Uterus (tissue), 4 donors: ENCODE data around the gene UBR4. TPM values are rescaled to one million over a fixed set of nuclear protein-coding genes. Genes with fewer than 3 reads are reported as not detected.

Experiments used
- DNase-seq, 2 donors: peaks; one replicate each; pipeline ENCODE4 v3.0.0-alpha.2; 2019 to 2020
- H3K27ac ChIP-seq, 2 donors: fragments of 200-600 bp; sonication (generic); 1 replicate in 1 of 2; 2 replicates in 1 of 2; pipeline ENCODE4 v1.5.1; 2016 to 2018
- H3K27me3 ChIP-seq, 2 donors: fragments of 200-600 bp; sonication (generic); one replicate each; pipeline ENCODE4 v1.5.1; 2018 to 2019; ENCODE audit warnings: control low read depth in 1 of 2
- H3K36me3 ChIP-seq, 2 donors: fragments of 200-600 bp; sonication (generic); one replicate each; pipeline ENCODE4 v1.5.1; 2019; ENCODE audit warnings: control low read depth in 1 of 2
- H3K4me1 ChIP-seq, 2 donors: fragments of 200-600 bp; sonication (generic); one replicate each; pipeline ENCODE4 v1.5.1; 2018 to 2019; ENCODE audit warnings: control low read depth in 1 of 2
- H3K4me3 ChIP-seq, 2 donors: fragments of 200-600 bp; sonication (generic); 1 replicate in 1 of 2; 2 replicates in 1 of 2; pipeline ENCODE4 v1.5.1; 2018 to 2019; ENCODE audit warnings: mild to moderate bottlenecking in 1 of 2
- H3K9me3 ChIP-seq, 2 donors: fragments of 200-600 bp; sonication (generic); one replicate each; pipeline ENCODE4 v1.5.1; 2019; ENCODE audit warnings: control low read depth in 1 of 2
- POLR2A ChIP-seq, 2 donors: fragments of 450-650 bp; IDR thresholded peaks; one replicate each; pipeline ENCODE4 v1.6.1; 2016; ENCODE audit warnings: antibody characterized with exemption in 2 of 2, mild to moderate bottlenecking in 1 of 2, moderate library complexity in 1 of 2
- intact Hi-C: fragments of 100-400 bp; cut with DNase I; formaldehyde crosslinking; loops from one replicate; pipeline ENCODE4 v1.15.1; 2023; ENCODE audit warnings: low total_unique reads
- total RNA-seq, 4 donors: library from RNA; depleted of rRNA in 3 of 4; stranded (reverse); fragments of >200 nt in 3 of 4; gene quantifications; one replicate each; pipeline versions ENCODE4 v1.1.0 to v1.2.4, GENCODE V29; 2014 to 2023
- TF ChIP-seq, protein P1 (sequence below), 4 experiments: fragments of 200-600 bp in 2 of 4; fragments of 450-650 bp in 2 of 4; sonication (generic) in 2 of 4; IDR thresholded peaks; one replicate each; pipeline ENCODE4 v1.5.1; 2016 to 2019; ENCODE audit warnings: antibody characterized with exemption in 4 of 4, mild to moderate bottlenecking in 2 of 4, moderate library complexity in 1 of 4
- donor health status: DM: yes; HTN: yes; CAD: no.

UBR4 gene
- total RNA-seq, 4 donors from 2014 or later = 50.0 to 161 (median 105) TPM

GRCh38 chr1:19138331-19138730 lies 71.7 kb downstream of the UBR4 start:
- intact Hi-C loops = no loop called here
- Histone ChIP-seq H3K36me3 (no peaks in the 10 kb centered on the region), H3K4me1 (no peaks in the 10 kb centered on the region), H3K27me3 (no peaks in the 10 kb centered on the region), H3K9me3 (peaks cover 0 to 4% of the 10 kb centered on the region in 2 donors), H3K27ac (no peak overlapping the region), H3K4me3 (no peak overlapping the region)
- no peak for DNase-seq
- no peak for TF ChIP-seq POLR2A (IDR thresholded peaks at IDR 0.05)
- TF ChIP-seq, protein P1, sequence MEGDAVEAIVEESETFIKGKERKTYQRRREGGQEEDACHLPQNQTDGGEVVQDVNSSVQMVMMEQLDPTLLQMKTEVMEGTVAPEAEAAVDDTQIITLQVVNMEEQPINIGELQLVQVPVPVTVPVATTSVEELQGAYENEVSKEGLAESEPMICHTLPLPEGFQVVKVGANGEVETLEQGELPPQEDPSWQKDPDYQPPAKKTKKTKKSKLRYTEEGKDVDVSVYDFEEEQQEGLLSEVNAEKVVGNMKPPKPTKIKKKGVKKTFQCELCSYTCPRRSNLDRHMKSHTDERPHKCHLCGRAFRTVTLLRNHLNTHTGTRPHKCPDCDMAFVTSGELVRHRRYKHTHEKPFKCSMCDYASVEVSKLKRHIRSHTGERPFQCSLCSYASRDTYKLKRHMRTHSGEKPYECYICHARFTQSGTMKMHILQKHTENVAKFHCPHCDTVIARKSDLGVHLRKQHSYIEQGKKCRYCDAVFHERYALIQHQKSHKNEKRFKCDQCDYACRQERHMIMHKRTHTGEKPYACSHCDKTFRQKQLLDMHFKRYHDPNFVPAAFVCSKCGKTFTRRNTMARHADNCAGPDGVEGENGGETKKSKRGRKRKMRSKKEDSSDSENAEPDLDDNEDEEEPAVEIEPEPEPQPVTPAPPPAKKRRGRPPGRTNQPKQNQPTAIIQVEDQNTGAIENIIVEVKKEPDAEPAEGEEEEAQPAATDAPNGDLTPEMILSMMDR (IDR thresholded peaks at IDR 0.05) = no peak

GRCh38 chr1:19137158-19137557 lies 72.9 kb downstream of the UBR4 start:
- no peaks in the 10 kb centered on the region for H3K27me3 ChIP-seq
- H3K9me3 ChIP-seq = peaks cover 0 to 8% of the 10 kb centered on the region in 2 donors
- H3K36me3 ChIP-seq = no peaks in the 10 kb centered on the region
- H3K4me3 ChIP-seq = no peak overlapping the region
- H3K27ac ChIP-seq = no peak overlapping the region
- no peak for DNase-seq
- no peak for TF ChIP-seq POLR2A (IDR thresholded peaks at IDR 0.05)
- TF ChIP-seq, protein P1 (IDR thresholded peaks at IDR 0.05) = no peak
- intact Hi-C loops = no loop called here
- H3K4me1 ChIP-seq = no peaks in the 10 kb centered on the region

DNA sequence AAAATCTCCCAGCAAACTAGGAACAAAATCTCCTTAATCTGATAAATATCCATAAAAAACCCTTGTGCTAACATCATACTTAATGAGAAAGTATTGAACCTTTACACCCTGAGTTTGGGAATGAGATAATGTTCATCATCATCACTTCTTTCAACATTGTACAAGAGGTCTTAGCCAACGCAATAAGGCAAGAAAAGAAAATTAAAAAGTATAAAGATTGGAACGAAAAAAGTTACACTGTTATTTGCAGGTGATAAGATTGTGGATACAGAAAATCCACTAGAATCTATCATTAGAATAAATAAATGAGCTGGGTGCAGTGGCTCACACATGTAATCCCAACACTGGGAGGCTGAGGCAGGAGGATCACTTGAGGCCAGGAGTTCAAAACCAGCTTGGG lies 76.7 kb downstream of the UBR4 start:
- H3K27ac ChIP-seq = no peak overlapping the region
- intact Hi-C loops = no loop called here
- H3K4me1 ChIP-seq = no peaks in the 10 kb centered on the region
- DNase-seq = no peak
- H3K27me3 ChIP-seq = no peaks in the 10 kb centered on the region
- H3K4me3 ChIP-seq = no peak overlapping the region
- no peaks in the 10 kb centered on the region for H3K36me3 ChIP-seq
- H3K9me3 ChIP-seq = peaks cover 0 to 8% of the 10 kb centered on the region in 2 donors
- no peak for TF ChIP-seq POLR2A (IDR thresholded peaks at IDR 0.05)
- TF ChIP-seq, protein P1 (IDR thresholded peaks at IDR 0.05) = no peak

DNA sequence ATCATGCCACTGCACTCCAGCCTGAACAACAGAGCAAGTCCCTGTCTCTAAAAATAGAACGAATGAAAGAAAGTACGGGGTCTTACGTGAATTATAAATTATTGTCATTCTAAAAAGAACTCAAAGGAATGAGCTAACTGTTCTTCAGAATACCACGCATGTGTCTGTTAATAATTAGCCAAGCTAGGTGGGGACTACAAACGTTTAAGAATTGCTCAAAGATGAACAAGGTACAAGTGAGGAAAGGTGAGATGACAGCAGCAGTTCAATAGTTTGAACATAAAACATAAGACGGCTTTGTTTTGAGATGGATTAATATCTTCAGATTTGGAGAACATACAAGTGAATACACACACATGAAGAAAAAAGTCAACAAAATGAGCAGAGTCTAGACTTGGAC lies 79.6 kb downstream of the UBR4 start:
- no peak overlapping the region for H3K27ac ChIP-seq
- peaks cover 0 to 8% of the 10 kb centered on the region in 2 donors for H3K9me3 ChIP-seq
- no peak for DNase-seq
- no peaks in the 10 kb centered on the region for H3K4me1 ChIP-seq
- TF ChIP-seq, protein P1 (IDR thresholded peaks at IDR 0.05) = no peak
- no peak for TF ChIP-seq POLR2A (IDR thresholded peaks at IDR 0.05)
- no peak overlapping the region for H3K4me3 ChIP-seq
- no peaks in the 10 kb centered on the region for H3K36me3 ChIP-seq
- H3K27me3 ChIP-seq = no peaks in the 10 kb centered on the region
- intact Hi-C loops = no loop called here

DNA sequence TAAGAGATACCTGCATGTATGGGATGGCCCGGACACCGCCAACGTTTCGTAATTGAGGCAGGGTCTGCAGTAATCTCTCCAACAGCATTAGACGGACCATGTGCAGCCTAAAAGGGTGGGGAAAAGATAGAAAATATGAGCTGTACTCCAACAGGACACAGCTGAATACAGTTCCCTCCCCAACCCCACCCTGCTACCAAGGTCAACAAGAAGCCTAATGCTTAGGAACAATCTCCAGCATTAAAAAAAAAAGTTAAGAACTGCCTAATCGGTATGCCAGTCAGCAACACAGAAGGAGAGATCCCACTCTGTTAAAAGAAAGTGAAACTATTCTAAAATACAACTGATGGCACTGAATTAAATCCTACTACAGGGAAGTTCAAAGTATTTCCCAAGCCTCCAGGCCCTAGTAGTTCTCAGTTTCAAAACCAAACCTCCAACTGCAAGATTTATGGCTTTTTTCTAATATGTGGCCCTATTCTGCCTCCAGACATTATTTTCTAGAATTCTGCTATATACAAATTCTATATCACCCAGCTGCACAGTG lies 81.0 kb downstream of the UBR4 start:
- Histone ChIP-seq H3K27ac (no peak overlapping the region), H3K4me1 (no peaks in the 10 kb centered on the region), H3K9me3 (peaks cover 0 to 8% of the 10 kb centered on the region in 2 donors), H3K36me3 (no peaks in the 10 kb centered on the region), H3K27me3 (no peaks in the 10 kb centered on the region), H3K4me3 (no peak overlapping the region)
- TF ChIP-seq, protein P1 (IDR thresholded peaks at IDR 0.05) = no peak
- no peak for TF ChIP-seq POLR2A (IDR thresholded peaks at IDR 0.05)
- intact Hi-C loops = no loop called here
- DNase-seq = no peak
